Measurements from ENCODE around the gene TTN. TPM values are rescaled to one million over a fixed set of nuclear protein-coding genes. Genes with fewer than 3 reads are reported as not detected.
A peak's percentile ranks its signal among the peaks of the same experiment; 100 is the strongest.

The TTN gene
- total and polyA plus RNA-seq, 2 of the 8 experiments (the other 6 are each of a cell fraction or from before 2014, with no cell fraction given) = 0.30 to 9.7 TPM

- Histone ChIP-seq H3K79me2 (ENCODE audit: control insufficient read depth in 1 of 2, insufficient read depth in 2 of 2, low read length in 2 of 2) (peaks cover 0 to 28% of the 10 kb centered on the region in 2 experiments; a peak in 2 of 4 replicates), H3K4ac (replicated peaks; ENCODE audit: insufficient read length, low read depth, low read length) (no peak overlapping the region)
- 49 to 100% methylated on average over 1 to 4 of the region's 4 CpGs for WGBS, 2 experiments (ENCODE audit: extremely low coverage in 1 of 2, insufficient coverage in 1 of 2, insufficient read length in 1 of 2, insufficient replicate concordance in 2 of 2, low coverage in 1 of 2, low lambda C conversion rate in 2 of 2, missing lambda C conversion rate in 1 of 2)
Measured at GRCh38 chr2:178479275-178479616, 328.0 kb downstream of the TTN start.

More at GRCh38 chr2:178479275-178479616, 328.0 kb downstream of the TTN start:
- H2BK20ac ChIP-seq (ENCODE audit: low read length) = no peak overlapping the region
- no peaks in the 10 kb centered on the region for H3K9me3 ChIP-seq (ENCODE audit: insufficient read depth in 2 of 2, low read depth in 1 of 2, low read length in 1 of 2)
- no peak overlapping the region for H4K91ac ChIP-seq (replicated peaks; ENCODE audit: insufficient read length, low read length)
- H3K36me3 ChIP-seq (ENCODE audit: control insufficient read depth in 2 of 4, insufficient read depth in 4 of 4, low read length in 3 of 4) = no peaks in the 10 kb centered on the region
- H3K27me3 ChIP-seq (replicated peaks in 1 of 4; ENCODE audit: control insufficient read depth in 3 of 4, extremely low read depth in 1 of 4, insufficient read depth in 3 of 4, low read length in 3 of 4) = no peaks in the 10 kb centered on the region; a peak in 2 of 7 replicates
- no peak overlapping the region for H3K9ac ChIP-seq (replicated peaks in 1 of 4; ENCODE audit: extremely low read depth in 1 of 4, low read depth in 3 of 4, low read length in 3 of 4)
- H3K4me1 ChIP-seq (replicated peaks in 1 of 4; ENCODE audit: control insufficient read depth in 3 of 4, insufficient read depth in 4 of 4, low read length in 3 of 4) = peaks cover 0 to 12% (median 4%) of the 10 kb centered on the region in 4 experiments; a peak in 3 of 7 replicates
- H2AK5ac ChIP-seq (ENCODE audit: low read depth, low read length) = no peak overlapping the region
- no peak for FAIRE-seq
- H3K56ac ChIP-seq (replicated peaks; ENCODE audit: insufficient read length, low read depth, low read length) = no peak overlapping the region
- H3K23ac ChIP-seq (ENCODE audit: insufficient read length) = no peak overlapping the region
- no peak for TF ChIP-seq TCF12 (IDR thresholded peaks at IDR 0.05; ENCODE audit: low read depth, low read length)
- TF ChIP-seq POU5F1 (IDR thresholded peaks at IDR 0.05; ENCODE audit: low read depth, low read length) = no peak
- no peak for TF ChIP-seq NANOG (IDR thresholded peaks at IDR 0.05; ENCODE audit: insufficient read depth, low read depth, low read length, poor library complexity, severe bottlenecking)
- TF ChIP-seq SIRT6 (IDR thresholded peaks at IDR 0.05; ENCODE audit: low read length) = no peak
- no peak for TF ChIP-seq RBBP5 (IDR thresholded peaks at IDR 0.05; ENCODE audit: borderline replicate concordance, low read depth, low read length)
- no peak for TF ChIP-seq HDAC6 (IDR thresholded peaks at IDR 0.05; ENCODE audit: low read depth, low read length)
- H3K4me2 ChIP-seq (ENCODE audit: insufficient read depth in 1 of 2, low read depth in 2 of 2, low read length in 2 of 2) = peak overlapping the region; percentile 59 to 92; a peak in 3 of 4 replicates
- no peak overlapping the region for H3K18ac ChIP-seq (ENCODE audit: extremely low read depth, low read length)
- H3K4me3 ChIP-seq (ENCODE audit: extremely low read depth in 1 of 4, insufficient read depth in 2 of 4, low read depth in 3 of 4, low read length in 4 of 4) = peak overlapping the region in 3 of 4 experiments; percentile 80 to 92 (median 81); a peak in 6 of 8 replicates
- H2AFZ ChIP-seq (ENCODE audit: low read length) = no peak overlapping the region
- peaks cover 2 to 3% of the 10 kb centered on the region in 2 experiments for H4K20me1 ChIP-seq (replicated peaks in 1 of 2; ENCODE audit: control insufficient read depth in 1 of 2, insufficient read depth in 2 of 2, low read length in 2 of 2)
- no peak for DNase-seq (ENCODE audit: low read depth in 1 of 2, low spot score in 2 of 2)
- H2BK12ac ChIP-seq (ENCODE audit: low read depth, low read length) = no peak overlapping the region; the same call in 1 of the 2 replicates
- no peak overlapping the region for H4K5ac ChIP-seq (ENCODE audit: insufficient read length, low read depth, low read length)
- H2BK120ac ChIP-seq (replicated peaks; ENCODE audit: low read depth, low read length) = no peak overlapping the region
- ChIA-PET CTCF (ENCODE audit: partially characterized antibody) (interaction anchor here (0.7 to 1.3 kb wide), 3 partner anchors 10 to 29 kb away, joined by 3 to 4 read pairs (median 3); partner anchors contain the start of gene PRKRA), POLR2A (ENCODE audit: partially characterized antibody) (interaction anchor here (1.2 to 2.5 kb wide), 2 partner anchors 23 to 28 kb away, joined by 3 to 17 read pairs; partner anchors contain the start of genes PJVK and PRKRA)
- peak overlapping the region; percentile 49; the same call in 1 of the 2 replicates for H2BK15ac ChIP-seq (ENCODE audit: low read length)
- H3K27ac ChIP-seq (ENCODE audit: low read depth, low read length) = no peak overlapping the region
- H3K79me1 ChIP-seq (ENCODE audit: low read depth, low read length) = peaks cover 2% of the 10 kb centered on the region; the same call in 1 of the 2 replicates
- H4K8ac ChIP-seq (ENCODE audit: extremely low read depth, insufficient read depth, low read length) = no peak overlapping the region
- H3K14ac ChIP-seq (ENCODE audit: insufficient read length) = no peak overlapping the region
- peaks cover 9% of the 10 kb centered on the region for H3K23me2 ChIP-seq (ENCODE audit: low read depth, low read length)
- no peak overlapping the region for H2BK5ac ChIP-seq (ENCODE audit: low read depth, low read length)

Measured in H1 (cell line).